ENCODE measurements around the gene PDRG1.

PDRG1 gene

DNA sequence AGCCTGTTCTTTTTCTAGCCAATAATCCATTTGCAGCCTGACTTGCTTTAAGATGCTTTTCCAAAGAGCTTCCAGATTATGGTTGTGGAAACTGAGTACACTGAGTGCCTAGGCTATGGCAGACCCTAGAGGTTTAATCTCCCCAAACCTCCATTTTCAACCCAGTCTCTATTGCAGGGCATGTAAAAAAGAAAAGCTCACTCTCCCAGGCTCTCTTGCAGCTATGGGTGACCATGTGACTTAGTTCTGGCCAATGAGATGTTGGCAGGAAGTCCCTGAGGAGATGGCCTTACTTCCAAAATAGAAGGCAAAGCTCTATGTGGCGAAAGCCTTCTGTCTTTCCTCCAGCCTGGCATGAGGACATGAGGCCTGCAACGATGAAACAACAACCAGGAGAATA is 3.8 kb downstream of the PDRG1 start:
- Histone ChIP-seq H3K36me3 (replicated peaks; ENCODE audit: low read depth, low read length) (peaks cover 69% of the 10 kb centered on the region), H3K27ac (ENCODE audit: low read length) (no peak overlapping the region), H3K4me1 (ENCODE audit: low read length) (peaks cover 13% of the 10 kb centered on the region)

DNA sequence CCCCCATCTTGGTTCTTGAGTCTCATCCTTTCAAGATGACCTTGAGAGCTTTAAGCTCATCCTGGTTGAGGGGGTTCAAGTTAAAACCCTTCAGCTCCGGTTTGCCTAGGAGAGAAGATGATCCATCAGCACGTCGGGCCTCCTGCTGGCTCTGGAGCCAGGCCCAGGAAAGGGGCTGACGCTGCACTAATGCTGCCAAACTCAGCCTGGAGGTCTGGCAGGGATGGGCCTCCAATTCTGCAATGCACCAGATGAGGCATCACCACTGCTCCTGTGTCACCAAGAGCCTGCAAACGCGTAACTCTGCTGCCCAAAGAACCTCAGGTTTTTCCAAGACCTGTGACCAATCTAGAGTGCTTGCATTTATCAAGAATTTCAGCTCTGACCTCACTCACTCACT is 6.1 kb downstream of the PDRG1 start:
- no peak overlapping the region for H2AFZ ChIP-seq (ENCODE audit: low read depth, low read length)
- no peaks in the 10 kb centered on the region for H3K9me3 ChIP-seq (ENCODE audit: insufficient read depth, low read length)
- no peaks in the 10 kb centered on the region for H3K27me3 ChIP-seq (ENCODE audit: low read depth, low read length)
- H3K27ac ChIP-seq (ENCODE audit: low read length) = no peak overlapping the region
- H3K4me3 ChIP-seq (ENCODE audit: low read length) = no peak overlapping the region
- H3K36me3 ChIP-seq (replicated peaks; ENCODE audit: low read depth, low read length) = peaks cover 69% of the 10 kb centered on the region
- H3K4me2 ChIP-seq (ENCODE audit: low read length) = no peak overlapping the region
- H3K4me1 ChIP-seq (ENCODE audit: low read length) = peaks cover 7% of the 10 kb centered on the region
- H3K9ac ChIP-seq (ENCODE audit: low read length) = no peak overlapping the region
- H3K79me2 ChIP-seq (ENCODE audit: low read length) = peaks cover 28% of the 10 kb centered on the region
- TF ChIP-seq, protein P1, sequence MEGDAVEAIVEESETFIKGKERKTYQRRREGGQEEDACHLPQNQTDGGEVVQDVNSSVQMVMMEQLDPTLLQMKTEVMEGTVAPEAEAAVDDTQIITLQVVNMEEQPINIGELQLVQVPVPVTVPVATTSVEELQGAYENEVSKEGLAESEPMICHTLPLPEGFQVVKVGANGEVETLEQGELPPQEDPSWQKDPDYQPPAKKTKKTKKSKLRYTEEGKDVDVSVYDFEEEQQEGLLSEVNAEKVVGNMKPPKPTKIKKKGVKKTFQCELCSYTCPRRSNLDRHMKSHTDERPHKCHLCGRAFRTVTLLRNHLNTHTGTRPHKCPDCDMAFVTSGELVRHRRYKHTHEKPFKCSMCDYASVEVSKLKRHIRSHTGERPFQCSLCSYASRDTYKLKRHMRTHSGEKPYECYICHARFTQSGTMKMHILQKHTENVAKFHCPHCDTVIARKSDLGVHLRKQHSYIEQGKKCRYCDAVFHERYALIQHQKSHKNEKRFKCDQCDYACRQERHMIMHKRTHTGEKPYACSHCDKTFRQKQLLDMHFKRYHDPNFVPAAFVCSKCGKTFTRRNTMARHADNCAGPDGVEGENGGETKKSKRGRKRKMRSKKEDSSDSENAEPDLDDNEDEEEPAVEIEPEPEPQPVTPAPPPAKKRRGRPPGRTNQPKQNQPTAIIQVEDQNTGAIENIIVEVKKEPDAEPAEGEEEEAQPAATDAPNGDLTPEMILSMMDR (IDR thresholded peaks at IDR 0.05; ENCODE audit: low read depth, low read length) = no peak
- TF ChIP-seq EZH2phosphoT487 (IDR thresholded peaks at IDR 0.05; ENCODE audit: low read depth) = no peak
- peaks cover 15% of the 10 kb centered on the region for H4K20me1 ChIP-seq (ENCODE audit: insufficient read depth, low read length)

More for the DNA sequence above, 3.8 kb downstream of the PDRG1 start:
- no peak overlapping the region for H3K4me2 ChIP-seq (ENCODE audit: low read length)
- H4K20me1 ChIP-seq (ENCODE audit: insufficient read depth, low read length) = peaks cover 22% of the 10 kb centered on the region
- H2AFZ ChIP-seq (ENCODE audit: low read depth, low read length) = no peak overlapping the region
- H3K79me2 ChIP-seq (ENCODE audit: low read length) = peaks cover 38% of the 10 kb centered on the region
- H3K9me3 ChIP-seq (ENCODE audit: insufficient read depth, low read length) = no peaks in the 10 kb centered on the region
- no peak for TF ChIP-seq EZH2phosphoT487 (IDR thresholded peaks at IDR 0.05; ENCODE audit: low read depth)
- TF ChIP-seq, protein P1 (IDR thresholded peaks at IDR 0.05; ENCODE audit: low read depth, low read length) = no peak
- H3K9ac ChIP-seq (ENCODE audit: low read length) = no peak overlapping the region
- H3K4me3 ChIP-seq (ENCODE audit: low read length) = no peak overlapping the region
- H3K27me3 ChIP-seq (ENCODE audit: low read depth, low read length) = no peaks in the 10 kb centered on the region

DNA sequence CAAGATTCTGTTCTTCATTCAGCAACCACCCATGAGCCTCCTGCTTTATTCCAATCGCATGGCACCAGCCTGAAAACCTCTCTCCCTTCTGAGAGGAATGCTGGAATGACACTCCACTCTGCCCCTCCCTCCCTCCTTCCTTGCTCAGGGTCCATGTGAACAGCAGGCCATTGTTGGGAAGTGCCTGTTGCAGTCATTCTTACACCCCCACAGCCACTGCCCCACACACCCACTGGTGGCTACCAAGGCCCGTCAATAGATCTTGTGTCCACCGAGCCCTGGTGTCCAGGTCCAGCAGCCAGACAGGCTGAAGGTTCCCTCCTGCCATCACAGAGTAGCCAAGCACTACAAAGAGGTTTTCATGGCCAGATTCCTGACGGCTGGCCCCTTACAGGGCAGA is 6.5 kb downstream of the PDRG1 start:
- Histone ChIP-seq H3K27me3 (ENCODE audit: low read depth, low read length) (no peaks in the 10 kb centered on the region), H3K4me1 (ENCODE audit: low read length) (peaks cover 2% of the 10 kb centered on the region), H3K27ac (ENCODE audit: low read length) (no peak overlapping the region), H3K9me3 (ENCODE audit: insufficient read depth, low read length) (no peaks in the 10 kb centered on the region), H2AFZ (ENCODE audit: low read depth, low read length) (no peak overlapping the region), H3K4me2 (ENCODE audit: low read length) (no peak overlapping the region), H3K4me3 (ENCODE audit: low read length) (no peak overlapping the region), H3K36me3 (replicated peaks; ENCODE audit: low read depth, low read length) (peaks cover 65% of the 10 kb centered on the region), H3K9ac (ENCODE audit: low read length) (no peak overlapping the region), H3K79me2 (ENCODE audit: low read length) (peaks cover 23% of the 10 kb centered on the region), H4K20me1 (ENCODE audit: insufficient read depth, low read length) (peaks cover 11% of the 10 kb centered on the region)
- TF ChIP-seq, protein P1 (IDR thresholded peaks at IDR 0.05; ENCODE audit: low read depth, low read length) = no peak

DNA sequence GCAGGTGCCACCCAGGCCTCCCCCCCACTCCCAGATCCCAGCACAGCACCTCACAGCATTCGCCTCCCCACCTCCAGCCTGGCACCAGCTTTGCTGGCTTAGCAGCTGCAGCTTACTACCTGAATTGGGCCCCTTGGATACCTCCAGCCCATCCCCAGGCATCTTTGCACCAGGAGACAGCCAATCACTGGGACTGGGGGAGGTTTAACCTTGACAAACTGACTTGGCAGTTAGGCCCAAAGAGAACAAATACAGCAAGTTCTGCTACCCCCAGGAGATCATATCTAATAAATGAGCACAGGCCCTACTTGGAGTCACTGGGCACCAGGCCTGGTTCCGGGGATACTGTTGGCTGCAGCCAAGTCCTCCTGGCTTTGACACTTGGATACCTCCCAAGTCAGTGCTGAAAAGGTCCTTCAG is 8.8 kb downstream of the PDRG1 start:
- no peak overlapping the region for H3K4me2 ChIP-seq (ENCODE audit: low read length)
- H3K27me3 ChIP-seq (ENCODE audit: low read depth, low read length) = no peaks in the 10 kb centered on the region
- H3K27ac ChIP-seq (ENCODE audit: low read length) = no peak overlapping the region
- H3K79me2 ChIP-seq (ENCODE audit: low read length) = peaks cover 3% of the 10 kb centered on the region; the same call in 1 of the 2 replicates
- no peak overlapping the region for H3K9ac ChIP-seq (ENCODE audit: low read length)
- TF ChIP-seq, protein P1 (IDR thresholded peaks at IDR 0.05; ENCODE audit: low read depth, low read length) = no peak
- no peak for TF ChIP-seq EZH2phosphoT487 (IDR thresholded peaks at IDR 0.05; ENCODE audit: low read depth)
- H4K20me1 ChIP-seq (ENCODE audit: insufficient read depth, low read length) = peaks cover 5% of the 10 kb centered on the region; the same call in 1 of the 2 replicates
- H3K9me3 ChIP-seq (ENCODE audit: insufficient read depth, low read length) = no peaks in the 10 kb centered on the region
- peaks cover 45% of the 10 kb centered on the region for H3K36me3 ChIP-seq (replicated peaks; ENCODE audit: low read depth, low read length)
- no peak overlapping the region for H2AFZ ChIP-seq (ENCODE audit: low read depth, low read length)
- no peak overlapping the region for H3K4me3 ChIP-seq (ENCODE audit: low read length)
- no peaks in the 10 kb centered on the region for H3K4me1 ChIP-seq (ENCODE audit: low read length)

Data from OCI-LY3 (cell line).